ENCODE data around the gene DISC1. TPM values are rescaled to one million over a fixed set of nuclear protein-coding genes. Genes with fewer than 3 reads are reported as not detected.

Gene DISC1
- total and polyA plus RNA-seq, 2 donors (not counting 3 experiments of a cell fraction or from before 2014, with no cell fraction given): 3.3 to 14.7 TPM

- POLR2A ChIA-PET: no interaction called here
- BruUV-seq (replicated peaks): no TSS peak
- Histone ChIP-seq H3K9me3 (replicated peaks; ENCODE audit: control insufficient read depth, insufficient read depth, low read length) (no peaks in the 10 kb centered on the region), H3K79me2 (ENCODE audit: control insufficient read depth, insufficient read depth, low read length) (no peaks in the 10 kb centered on the region), H3K4me1 (ENCODE audit: control insufficient read depth, extremely low read depth, insufficient read depth, low read length) (peaks cover 2% of the 10 kb centered on the region), H4K20me1 (replicated peaks; ENCODE audit: control insufficient read depth, extremely low read depth, insufficient read depth, low read length) (no peaks in the 10 kb centered on the region), H3K9me1 (replicated peaks; ENCODE audit: control insufficient read depth, extremely low read depth, insufficient read depth, low read length) (no peaks in the 10 kb centered on the region), H3K9ac (replicated peaks; ENCODE audit: extremely low read depth, insufficient read depth, low read length) (no peak overlapping the region), H3K27ac (ENCODE audit: insufficient read depth, low read depth, low read length) (no peak overlapping the region), H3K4me3 (replicated peaks in 1 of 3; ENCODE audit: insufficient read depth in 1 of 3, low read depth in 1 of 3, low read length in 3 of 3) (no peak overlapping the region), H2AFZ (ENCODE audit: low read depth, low read length) (no peak overlapping the region), H3K36me3 (ENCODE audit: control insufficient read depth in 2 of 2, extremely low read depth in 1 of 2, insufficient read depth in 2 of 2, low read length in 2 of 2) (no peaks in the 10 kb centered on the region), H3K4me2 (ENCODE audit: insufficient read depth, low read length) (no peak overlapping the region), H3K27me3 (ENCODE audit: control insufficient read depth in 2 of 2, insufficient read depth in 2 of 2, low read length in 2 of 2) (no peaks in the 10 kb centered on the region)
- no peak for TF ChIP-seq MAX (IDR thresholded peaks at IDR 0.05; ENCODE audit: insufficient read depth, insufficient read length)
- no peak for TF ChIP-seq GATA2 (IDR thresholded peaks at IDR 0.05; ENCODE audit: insufficient read depth, insufficient read length, low read depth, low read length)
- no peak for TF ChIP-seq FOS (IDR thresholded peaks at IDR 0.05; ENCODE audit: borderline replicate concordance, insufficient read depth, low read length)
- no peak for TF ChIP-seq MYC (IDR thresholded peaks at IDR 0.05; ENCODE audit: low read depth, low read length)
- no peak for TF ChIP-seq CTCF (IDR thresholded peaks at IDR 0.05; ENCODE audit: extremely low read depth in 1 of 2, insufficient read depth in 1 of 2, low read depth in 1 of 2, low read length in 2 of 2)
- TF ChIP-seq EZH2 (IDR thresholded peaks at IDR 0.05; ENCODE audit: borderline replicate concordance, low read depth, low read length, severe bottlenecking): no peak
- TF ChIP-seq JUN (IDR thresholded peaks at IDR 0.05; ENCODE audit: borderline replicate concordance, insufficient read depth, insufficient read length, low read depth): no peak
- no peak for TF ChIP-seq POLR2AphosphoS5 (IDR thresholded peaks at IDR 0.05; ENCODE audit: insufficient read depth, low read depth, low read length)
- TF ChIP-seq POLR2A (IDR thresholded peaks at IDR 0.05; ENCODE audit: low read depth, low read length): no peak
- dilution Hi-C loops (cut with MboI; ENCODE audit: extremely low pct_ligation_motif_present, low sequenced_read_pairs) (no loop called here), intact Hi-C loops (cut with micrococcal nuclease) (no loop called here)
- DNase-seq (ENCODE audit: low read depth, low spot score) (no peak), FAIRE-seq (no peak)
- CTCF ChIA-PET: interaction anchor here (1.1 to 2.6 kb wide), 2 partner anchors 15 to 37 kb away, joined by 3 to 13 read pairs; no protein-coding TSS in a partner anchor
These were observed 167.3 kb downstream of the DISC1 start for GRCh38 chr1:231793893-231794292.
